Osteoblast (primary cell): ENCODE measurements around the gene KIAA1755. TPM values are rescaled to one million over a fixed set of nuclear protein-coding genes. Genes with fewer than 3 reads are reported as not detected.

Source experiments
- DNase-seq: peaks from one replicate; pipeline ENCODE4 v3.0.0; 2011; ENCODE audit warnings: low spot score, mixed read lengths; ENCODE audit not compliant: insufficient read length; ENCODE audit errors: missing footprints
- H2AFZ ChIP-seq: 2 replicates; pipeline ENCODE4 v1.6.0; 2011; ENCODE audit warnings: mild to moderate bottlenecking, low read length
- H3K27ac ChIP-seq: 2 replicates; pipeline ENCODE4 v1.5.1; 2011; ENCODE audit warnings: mild to moderate bottlenecking, low read depth, low read length, moderate library complexity
- H3K27me3 ChIP-seq: 2 replicates; pipeline ENCODE4 v1.6.0; 2012; ENCODE audit warnings: mild to moderate bottlenecking, control low read depth, inconsistent platforms, low read length, moderate library complexity; ENCODE audit not compliant: insufficient read depth
- H3K36me3 ChIP-seq: 2 replicates; pipeline ENCODE4 v1.5.1; 2011; ENCODE audit warnings: mild to moderate bottlenecking, low read length, control low read depth, moderate library complexity; ENCODE audit not compliant: insufficient read depth
- H3K4me1 ChIP-seq: 2 replicates; pipeline ENCODE4 v1.5.1; 2011; ENCODE audit warnings: mild to moderate bottlenecking, low read length, control low read depth, moderate library complexity; ENCODE audit not compliant: insufficient read depth
- H3K4me2 ChIP-seq: 2 replicates; pipeline ENCODE4 v1.6.0; 2011; ENCODE audit warnings: mild to moderate bottlenecking, low read length; ENCODE audit not compliant: insufficient read depth
- H3K4me3 ChIP-seq: fragments of 200-600 bp; sonication (generic); 3 replicates; pipeline ENCODE4 v1.5.1; 2012; ENCODE audit warnings: mild to moderate bottlenecking, low read length, inconsistent platforms; ENCODE audit not compliant: insufficient read depth
- H3K79me2 ChIP-seq: 2 replicates; pipeline ENCODE4 v1.6.0; 2012; ENCODE audit warnings: mild to moderate bottlenecking, low read length, control low read depth, inconsistent platforms; ENCODE audit not compliant: insufficient read depth
- H3K9me3 ChIP-seq: 2 replicates; pipeline ENCODE4 v1.5.1; 2011; ENCODE audit warnings: low read depth, low read length, control low read depth
- H4K20me1 ChIP-seq: 2 replicates; pipeline ENCODE4 v1.6.0; 2012; ENCODE audit warnings: mild to moderate bottlenecking, low read length, control low read depth; ENCODE audit not compliant: insufficient read depth
- total RNA-seq: library from RNA; depleted of rRNA; stranded (reverse); fragments of >200 nt; gene quantifications from 2 replicates; pipeline ENCODE4 v1.2.3, GENCODE V29; 2012
- TF ChIP-seq, protein P1 (sequence below): IDR thresholded peaks from 2 replicates; pipeline ENCODE4 v1.5.1; 2011; ENCODE audit warnings: mild to moderate bottlenecking, low read depth, low read length, moderate library complexity; ENCODE audit errors: extremely low read depth

Gene KIAA1755
- total RNA-seq, 1 donor: 2.5 TPM

DNA sequence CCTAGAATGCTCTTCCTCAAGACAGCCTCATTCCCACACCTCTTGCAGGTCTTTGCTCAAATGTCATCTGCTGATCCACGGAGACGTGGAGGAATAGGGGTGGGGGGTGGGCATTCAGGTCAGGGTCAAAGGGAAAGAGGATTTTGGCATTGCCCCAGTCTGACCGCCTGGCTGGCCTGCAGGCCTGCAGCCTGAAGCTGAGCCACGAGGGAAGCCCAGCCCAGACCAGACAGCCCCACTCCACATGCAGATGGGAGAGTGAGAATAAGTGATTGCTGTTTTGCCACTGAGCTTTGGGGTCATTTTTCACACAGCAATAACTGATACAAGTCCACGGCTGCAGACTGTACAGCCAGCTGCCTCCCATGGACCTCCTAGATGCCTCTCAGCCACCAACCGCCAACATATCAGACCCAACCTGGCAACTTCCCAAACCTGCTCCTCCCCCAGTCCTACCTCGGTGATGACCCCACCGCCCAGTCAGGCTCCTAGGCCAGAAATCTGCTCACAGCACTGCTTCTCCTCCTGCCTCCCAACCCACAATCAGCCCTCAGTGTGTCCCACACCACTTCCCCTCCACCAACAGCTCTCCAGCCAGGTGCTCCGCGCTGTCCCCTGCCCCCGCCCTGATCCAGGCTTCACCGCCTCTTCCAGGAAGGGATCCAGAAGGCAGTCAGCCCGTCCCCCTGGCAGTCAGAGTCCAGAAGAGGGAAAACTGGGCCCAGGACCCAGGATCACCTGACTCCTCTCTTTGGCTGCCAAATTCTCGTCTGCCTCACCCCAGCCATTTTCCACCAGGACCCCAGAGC lies 14.0 kb downstream of the KIAA1755 start:
- Histone ChIP-seq H3K4me1 (no peaks in the 10 kb centered on the region), H3K27me3 (no peaks in the 10 kb centered on the region), H3K9me3 (peaks cover 5% of the 10 kb centered on the region), H2AFZ (no peak overlapping the region), H3K36me3 (peaks cover 22% of the 10 kb centered on the region), H4K20me1 (no peaks in the 10 kb centered on the region), H3K79me2 (no peaks in the 10 kb centered on the region), H3K4me3 (no peak overlapping the region), H3K4me2 (no peak overlapping the region), H3K27ac (no peak overlapping the region)
- TF ChIP-seq, protein P1, sequence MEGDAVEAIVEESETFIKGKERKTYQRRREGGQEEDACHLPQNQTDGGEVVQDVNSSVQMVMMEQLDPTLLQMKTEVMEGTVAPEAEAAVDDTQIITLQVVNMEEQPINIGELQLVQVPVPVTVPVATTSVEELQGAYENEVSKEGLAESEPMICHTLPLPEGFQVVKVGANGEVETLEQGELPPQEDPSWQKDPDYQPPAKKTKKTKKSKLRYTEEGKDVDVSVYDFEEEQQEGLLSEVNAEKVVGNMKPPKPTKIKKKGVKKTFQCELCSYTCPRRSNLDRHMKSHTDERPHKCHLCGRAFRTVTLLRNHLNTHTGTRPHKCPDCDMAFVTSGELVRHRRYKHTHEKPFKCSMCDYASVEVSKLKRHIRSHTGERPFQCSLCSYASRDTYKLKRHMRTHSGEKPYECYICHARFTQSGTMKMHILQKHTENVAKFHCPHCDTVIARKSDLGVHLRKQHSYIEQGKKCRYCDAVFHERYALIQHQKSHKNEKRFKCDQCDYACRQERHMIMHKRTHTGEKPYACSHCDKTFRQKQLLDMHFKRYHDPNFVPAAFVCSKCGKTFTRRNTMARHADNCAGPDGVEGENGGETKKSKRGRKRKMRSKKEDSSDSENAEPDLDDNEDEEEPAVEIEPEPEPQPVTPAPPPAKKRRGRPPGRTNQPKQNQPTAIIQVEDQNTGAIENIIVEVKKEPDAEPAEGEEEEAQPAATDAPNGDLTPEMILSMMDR: no peak
- no peak for DNase-seq

DNA sequence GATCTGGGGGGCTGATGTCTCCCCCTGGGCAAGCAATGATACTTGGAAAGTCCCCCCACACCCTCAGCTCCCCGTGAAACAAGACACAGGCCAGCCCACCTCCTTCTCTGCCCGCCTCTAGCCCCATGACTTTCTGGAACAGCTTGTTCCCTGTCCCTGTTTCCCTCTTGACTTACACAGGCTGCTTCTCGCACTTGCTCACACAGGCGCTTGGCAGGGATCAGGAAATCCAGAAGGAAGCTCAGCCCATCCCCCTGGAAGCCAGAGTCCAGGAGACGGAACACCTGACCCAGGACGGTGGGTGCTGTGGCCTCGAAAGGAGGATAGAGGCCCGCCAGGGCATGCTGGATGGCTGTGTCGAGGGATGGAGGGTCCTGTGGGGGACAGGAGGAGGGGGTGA lies 14.8 kb downstream of the KIAA1755 start:
- no peak for DNase-seq
- Histone ChIP-seq H3K4me2 (no peak overlapping the region), H3K27ac (no peak overlapping the region), H3K4me3 (no peak overlapping the region), H3K4me1 (no peaks in the 10 kb centered on the region), H3K9me3 (peaks cover 5% of the 10 kb centered on the region), H2AFZ (no peak overlapping the region), H4K20me1 (no peaks in the 10 kb centered on the region), H3K79me2 (no peaks in the 10 kb centered on the region), H3K27me3 (no peaks in the 10 kb centered on the region), H3K36me3 (peaks cover 29% of the 10 kb centered on the region)
- TF ChIP-seq, protein P1: no peak

DNA sequence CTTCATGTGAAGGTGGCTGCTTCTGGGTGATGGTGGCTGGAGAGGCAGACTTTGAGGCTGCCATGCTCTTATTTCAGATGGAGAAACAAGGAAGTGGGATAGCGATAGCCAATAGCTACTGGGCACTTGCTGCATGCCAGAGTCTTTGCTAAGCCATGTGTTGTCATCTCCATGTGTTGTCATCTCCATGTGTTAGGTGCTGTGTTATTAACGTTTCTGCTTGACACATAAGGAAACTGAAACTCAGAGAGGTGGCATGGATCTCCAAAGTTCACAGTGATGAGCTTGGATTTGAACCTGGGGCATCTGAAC lies 16.9 kb downstream of the KIAA1755 start:
- Histone ChIP-seq H3K4me3 (no peak overlapping the region), H3K4me2 (no peak overlapping the region), H3K27ac (no peak overlapping the region), H2AFZ (no peak overlapping the region), H3K9me3 (peaks cover 5% of the 10 kb centered on the region), H3K27me3 (no peaks in the 10 kb centered on the region), H3K36me3 (peaks cover 31% of the 10 kb centered on the region), H3K79me2 (no peaks in the 10 kb centered on the region), H3K4me1 (no peaks in the 10 kb centered on the region), H4K20me1 (no peaks in the 10 kb centered on the region)
- DNase-seq: no peak
- TF ChIP-seq, protein P1: no peak

DNA sequence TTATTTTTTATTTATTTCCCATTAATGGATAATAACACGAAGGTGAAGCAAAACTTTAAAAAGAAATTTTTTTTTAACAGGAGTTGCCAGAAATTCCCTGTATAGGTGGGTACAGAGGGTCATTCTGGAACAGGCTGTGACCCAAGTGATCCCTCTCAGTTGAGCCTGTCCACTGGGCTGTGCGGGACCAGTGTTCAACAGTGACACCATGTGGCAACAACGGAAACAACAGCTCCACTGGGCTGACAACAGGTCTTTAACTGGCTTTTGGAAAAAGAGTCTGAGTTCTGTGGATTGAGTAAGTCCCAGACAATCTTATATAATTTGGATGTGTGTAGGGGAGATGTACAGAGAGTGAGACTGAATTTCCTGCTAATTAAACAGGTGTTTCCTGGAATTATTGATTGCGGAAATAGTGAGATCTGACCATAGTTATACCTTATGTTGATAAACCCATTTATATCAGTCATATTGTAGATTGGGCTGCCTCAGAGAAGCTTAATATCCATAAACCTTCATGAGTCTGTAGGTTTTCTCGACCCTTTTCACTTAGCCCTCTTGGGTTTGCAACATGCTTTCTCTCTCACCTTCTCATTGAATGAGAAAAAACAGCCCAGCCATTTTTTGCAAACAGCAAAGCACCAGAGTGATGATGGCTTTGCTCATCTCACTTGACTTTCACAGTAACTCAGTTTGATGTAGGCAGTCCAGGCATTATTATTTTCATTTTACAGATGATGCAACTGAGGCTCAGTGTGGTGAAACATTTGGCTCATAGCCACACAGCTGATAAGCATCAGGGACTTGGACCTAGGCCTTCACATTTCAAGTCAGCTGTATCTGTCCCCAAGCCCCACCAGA lies 17.5 kb downstream of the KIAA1755 start:
- H3K9me3 ChIP-seq: peaks cover 5% of the 10 kb centered on the region
- H4K20me1 ChIP-seq: no peaks in the 10 kb centered on the region
- TF ChIP-seq, protein P1: peak; percentile 46
- no peak overlapping the region for H2AFZ ChIP-seq
- no peaks in the 10 kb centered on the region for H3K79me2 ChIP-seq
- H3K4me3 ChIP-seq: no peak overlapping the region
- H3K4me1 ChIP-seq: no peaks in the 10 kb centered on the region
- H3K36me3 ChIP-seq: peaks cover 36% of the 10 kb centered on the region
- no peak for DNase-seq
- no peak overlapping the region for H3K4me2 ChIP-seq
- H3K27ac ChIP-seq: no peak overlapping the region
- H3K27me3 ChIP-seq: no peaks in the 10 kb centered on the region
